Occipital lobe (tissue), 2 donors: ENCODE measurements around the gene TMEFF2. TPM values are rescaled to one million over a fixed set of nuclear protein-coding genes. Genes with fewer than 3 reads are reported as not detected.
A peak's percentile ranks its signal among the peaks of the same experiment; 100 is the strongest.
"Not testable (repeated sequence)": the region's sequence is repeated elsewhere in the genome, so short reads cannot be mapped to it uniquely, and the experiment has no call there.

ENCODE experiments used
- DNase-seq: peaks from one replicate; lab custom pipeline; 2025; lab: John Stamatoyannopoulos, UW
- total RNA-seq: library from RNA; depleted of rRNA; stranded (reverse); fragments of >200 nt; gene quantifications from one replicate; pipeline ENCODE4 v1.2.3, GENCODE V29; 2014

Gene TMEFF2
- total RNA-seq, 1 donor from 2014 or later = 50.4 TPM

- DNase-seq = no peak
Observed at GRCh38 chr2:192183296-192183695, 11.4 kb downstream of the TMEFF2 start.

GRCh38 chr2:192166946-192167345, 27.8 kb downstream of the TMEFF2 start:
- no peak for DNase-seq

GRCh38 chr2:192165842-192166241, 28.9 kb downstream of the TMEFF2 start:
- no peak for DNase-seq

- DNase-seq = peak; percentile 19
Observed at GRCh38 chr2:192162392-192163042, 32.2 kb downstream of the TMEFF2 start.

- no peak for DNase-seq
Observed at GRCh38 chr2:192161656-192162290, 33.0 kb downstream of the TMEFF2 start.

- DNase-seq = no peak
Observed at GRCh38 chr2:192159736-192160135, 35.0 kb downstream of the TMEFF2 start.

GRCh38 chr2:192159208-192159607, 35.5 kb downstream of the TMEFF2 start:
- no peak for DNase-seq

- DNase-seq = no peak
Observed at GRCh38 chr2:192157776-192158175, 37.0 kb downstream of the TMEFF2 start.

- DNase-seq = no peak
Observed at GRCh38 chr2:192155511-192156118, 39.1 kb downstream of the TMEFF2 start.

GRCh38 chr2:192153561-192153960, 41.2 kb downstream of the TMEFF2 start:
- no peak for DNase-seq

GRCh38 chr2:192151853-192152252, 42.9 kb downstream of the TMEFF2 start:
- DNase-seq = no peak

- no peak for DNase-seq
Observed at GRCh38 chr2:192150166-192150565, 44.6 kb downstream of the TMEFF2 start.

GRCh38 chr2:192148620-192149321, 46.0 kb downstream of the TMEFF2 start:
- DNase-seq = no peak

- no peak for DNase-seq
Observed at GRCh38 chr2:192148241-192148619, 46.5 kb downstream of the TMEFF2 start.

GRCh38 chr2:192146069-192147015, 48.4 kb downstream of the TMEFF2 start:
- DNase-seq = no peak

- DNase-seq = no peak
Observed at GRCh38 chr2:192145496-192145895, 49.2 kb downstream of the TMEFF2 start.

- DNase-seq = no peak
Observed at GRCh38 chr2:192140236-192140839, 54.4 kb downstream of the TMEFF2 start.

- no peak for DNase-seq
Observed at GRCh38 chr2:192139813-192140212, 54.9 kb downstream of the TMEFF2 start.

GRCh38 chr2:192137451-192137850, 57.3 kb downstream of the TMEFF2 start:
- DNase-seq = no peak

GRCh38 chr2:192132604-192133003, 62.1 kb downstream of the TMEFF2 start:
- DNase-seq = not testable (repeated sequence)

- DNase-seq = not testable (repeated sequence)
Observed at GRCh38 chr2:192130312-192130711, 64.4 kb downstream of the TMEFF2 start.
